Endodermal cell (in vitro differentiated cells): ENCODE results near the gene AGBL1. TPM values are rescaled to one million over a fixed set of nuclear protein-coding genes. Genes with fewer than 3 reads are reported as not detected.
A peak's percentile ranks its signal among the peaks of the same experiment; 100 is the strongest.

ENCODE experiments used
- DNase-seq: peaks from one replicate; pipeline ENCODE4 v3.0.0-alpha.2; 2017
- H3K27ac ChIP-seq: 2 replicates; pipeline ENCODE4 v1.5.1; 2013; ENCODE audit warnings: mild to moderate bottlenecking, low read depth, low read length, moderate library complexity
- H3K27me3 ChIP-seq: 2 replicates; pipeline ENCODE4 v1.6.1; 2013; ENCODE audit warnings: mild to moderate bottlenecking, low read length, moderate library complexity; ENCODE audit not compliant: insufficient read depth, control insufficient read depth, poor library complexity, severe bottlenecking
- H3K36me3 ChIP-seq: 2 replicates; pipeline ENCODE4 v1.7.0; 2013; ENCODE audit warnings: mild to moderate bottlenecking, low read length, moderate library complexity; ENCODE audit not compliant: control insufficient read depth, insufficient read depth
- H3K4me1 ChIP-seq: one replicate; pipeline ENCODE4 v1.7.0; 2013; ENCODE audit warnings: low read length; ENCODE audit not compliant: control insufficient read depth, insufficient read depth
- H3K4me3 ChIP-seq: 2 replicates; pipeline ENCODE4 v1.5.1; 2013; ENCODE audit warnings: mild to moderate bottlenecking, low read length, moderate library complexity
- H3K9ac ChIP-seq: 2 replicates; pipeline ENCODE4 v1.6.1; 2013; ENCODE audit warnings: mild to moderate bottlenecking, low read length, moderate library complexity; ENCODE audit not compliant: poor library complexity, severe bottlenecking; ENCODE audit errors: extremely low read depth
- H3K9me3 ChIP-seq: 2 replicates; pipeline ENCODE4 v1.6.1; 2013; ENCODE audit warnings: mild to moderate bottlenecking, low read length, moderate library complexity; ENCODE audit not compliant: control insufficient read depth
- H3K27ac Mint-ChIP-seq: 2 replicates; pipeline ENCODE4 v1.8.0; 2020; ENCODE audit warnings: mixed read lengths
- H3K27me3 Mint-ChIP-seq: 2 replicates; pipeline ENCODE4 v1.8.0; 2021; ENCODE audit warnings: mild to moderate bottlenecking, mixed read lengths; ENCODE audit not compliant: insufficient read depth
- H3K36me3 Mint-ChIP-seq: 2 replicates; pipeline ENCODE4 v1.8.0; 2020; ENCODE audit warnings: low read depth, mixed read lengths
- H3K4me1 Mint-ChIP-seq: 2 replicates; pipeline ENCODE4 v1.8.0; 2020; ENCODE audit warnings: mixed read lengths
- H3K4me3 Mint-ChIP-seq: 2 replicates; pipeline ENCODE4 v1.8.0; 2020; ENCODE audit warnings: mild to moderate bottlenecking, moderate library complexity, mixed read lengths
- H3K9me3 Mint-ChIP-seq: 2 replicates; pipeline ENCODE4 v1.8.0; 2020; ENCODE audit warnings: mild to moderate bottlenecking, mixed read lengths
- WGBS, 2 experiments: methylation state at CpG; one replicate each; pipeline versions ENCODE4 v1.1.5 to v1.1.7; 2013; ENCODE audit warnings: missing lambda C conversion rate in 2 of 2, mixed read lengths in 1 of 2; ENCODE audit not compliant: insufficient coverage in 1 of 2, insufficient read length in 1 of 2; 5-methylcytosine and 5-hydroxymethylcytosine counted together
- total RNA-seq, 2 donors: library from RNA; stranded (reverse); fragmentation: NEBNext Ultra II Directional in 1 of 2; extraction: Animal tissue kit (Norgen Biotek cat#: 25700) in 1 of 2; gene quantifications; 2 replicates in 1 of 2; 3 replicates in 1 of 2; pipeline ENCODE4 v1.2.1, GENCODE V29; 2021
- TF ChIP-seq, protein P1 (sequence below): fragments of 200-600 bp; sonication (generic); conservative IDR thresholded peaks from 2 replicates; pipeline ENCODE4 v1.5.0; 2021; ENCODE audit warnings: antibody characterized with exemption, mild to moderate bottlenecking

AGBL1 gene
- total RNA-seq, 2 donors from 2014 or later, result 0.07 to 0.11 TPM

DNA sequence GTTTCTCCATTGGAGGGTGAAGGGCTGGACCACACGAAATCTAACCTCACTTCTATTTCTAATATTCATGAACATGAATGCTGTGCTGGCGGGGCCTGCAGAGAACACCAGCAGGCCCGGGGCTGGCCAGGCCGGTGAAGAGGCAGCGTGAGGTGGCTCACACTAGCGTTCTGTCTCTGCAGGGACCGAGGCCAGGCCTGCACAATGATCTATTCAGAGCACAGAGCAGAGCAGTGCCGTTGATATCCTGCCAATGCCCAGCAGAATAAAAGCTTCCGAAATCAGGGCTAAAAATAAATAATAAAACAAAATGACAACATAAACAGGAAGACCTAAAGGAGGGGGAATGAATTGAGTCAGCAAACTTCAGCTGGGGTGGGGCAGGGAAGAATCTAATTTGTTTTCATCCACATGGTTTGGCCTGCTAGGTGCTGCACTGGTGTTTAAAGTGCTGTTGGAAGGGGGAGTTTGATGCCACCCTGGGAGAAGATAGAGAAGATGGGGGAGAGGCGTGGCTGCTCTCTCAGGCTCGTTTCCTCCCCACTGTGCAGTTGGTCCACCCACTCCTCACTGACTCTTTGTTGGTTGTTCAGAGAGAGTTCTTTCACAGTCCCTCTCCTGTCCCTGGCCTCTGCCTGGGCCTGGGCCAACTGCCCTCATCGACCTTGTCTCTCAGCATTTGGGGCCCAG is 837.1 kb downstream of the AGBL1 start:
- no peak overlapping the region for H3K9ac ChIP-seq
- 78 to 86% methylated on average over 7 to 12 of the region's 12 CpGs for WGBS, 2 experiments
- DNase-seq, result no peak
- peaks cover 5% of the 10 kb centered on the region for H3K9me3 ChIP-seq
- TF ChIP-seq, protein P1, sequence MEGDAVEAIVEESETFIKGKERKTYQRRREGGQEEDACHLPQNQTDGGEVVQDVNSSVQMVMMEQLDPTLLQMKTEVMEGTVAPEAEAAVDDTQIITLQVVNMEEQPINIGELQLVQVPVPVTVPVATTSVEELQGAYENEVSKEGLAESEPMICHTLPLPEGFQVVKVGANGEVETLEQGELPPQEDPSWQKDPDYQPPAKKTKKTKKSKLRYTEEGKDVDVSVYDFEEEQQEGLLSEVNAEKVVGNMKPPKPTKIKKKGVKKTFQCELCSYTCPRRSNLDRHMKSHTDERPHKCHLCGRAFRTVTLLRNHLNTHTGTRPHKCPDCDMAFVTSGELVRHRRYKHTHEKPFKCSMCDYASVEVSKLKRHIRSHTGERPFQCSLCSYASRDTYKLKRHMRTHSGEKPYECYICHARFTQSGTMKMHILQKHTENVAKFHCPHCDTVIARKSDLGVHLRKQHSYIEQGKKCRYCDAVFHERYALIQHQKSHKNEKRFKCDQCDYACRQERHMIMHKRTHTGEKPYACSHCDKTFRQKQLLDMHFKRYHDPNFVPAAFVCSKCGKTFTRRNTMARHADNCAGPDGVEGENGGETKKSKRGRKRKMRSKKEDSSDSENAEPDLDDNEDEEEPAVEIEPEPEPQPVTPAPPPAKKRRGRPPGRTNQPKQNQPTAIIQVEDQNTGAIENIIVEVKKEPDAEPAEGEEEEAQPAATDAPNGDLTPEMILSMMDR, result no peak
- H3K36me3 ChIP-seq, result no peaks in the 10 kb centered on the region
- no peak overlapping the region for H3K4me3 Mint-ChIP-seq
- H3K9me3 Mint-ChIP-seq, result peaks cover 11% of the 10 kb centered on the region
- no peaks in the 10 kb centered on the region for H3K27me3 Mint-ChIP-seq
- H3K27me3 ChIP-seq, result no peaks in the 10 kb centered on the region
- no peaks in the 10 kb centered on the region for H3K4me1 Mint-ChIP-seq
- no peaks in the 10 kb centered on the region for H3K36me3 Mint-ChIP-seq
- H3K27ac ChIP-seq, result peak overlapping the region; percentile 56
- H3K4me1 ChIP-seq, result no peaks in the 10 kb centered on the region
- H3K4me3 ChIP-seq, result no peak overlapping the region
- no peak overlapping the region for H3K27ac Mint-ChIP-seq

DNA sequence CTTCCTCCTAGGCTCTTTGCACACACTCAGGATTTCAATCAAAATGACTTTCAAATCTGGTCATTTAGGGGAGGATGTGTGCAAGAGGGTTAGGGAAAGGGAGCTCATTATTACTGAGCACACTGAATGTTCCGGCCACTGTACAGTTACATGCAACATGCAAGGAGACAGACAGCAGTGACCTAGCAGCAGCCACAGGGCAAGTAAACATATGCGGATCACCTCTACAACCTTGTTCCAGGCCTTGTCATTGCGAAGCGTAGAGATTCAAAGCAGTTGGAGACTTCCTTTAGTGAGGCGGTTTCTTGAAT is 837.6 kb downstream of the AGBL1 start:
- peaks cover 5% of the 10 kb centered on the region for H3K9me3 ChIP-seq
- H3K27ac ChIP-seq, result peak overlapping the region; percentile 56
- H3K4me3 ChIP-seq, result no peak overlapping the region
- H3K36me3 ChIP-seq, result no peaks in the 10 kb centered on the region
- Mint-ChIP-seq H3K4me1 (no peaks in the 10 kb centered on the region), H3K36me3 (no peaks in the 10 kb centered on the region), H3K27ac (no peak overlapping the region), H3K27me3 (no peaks in the 10 kb centered on the region), H3K9me3 (peaks cover 11% of the 10 kb centered on the region), H3K4me3 (no peak overlapping the region)
- H3K27me3 ChIP-seq, result no peaks in the 10 kb centered on the region
- no peaks in the 10 kb centered on the region for H3K4me1 ChIP-seq
- TF ChIP-seq, protein P1, result no peak
- H3K9ac ChIP-seq, result no peak overlapping the region
- no peak for DNase-seq
- 91 to 95% methylated on average over 5 of the region's 5 CpGs for WGBS, 2 experiments

DNA sequence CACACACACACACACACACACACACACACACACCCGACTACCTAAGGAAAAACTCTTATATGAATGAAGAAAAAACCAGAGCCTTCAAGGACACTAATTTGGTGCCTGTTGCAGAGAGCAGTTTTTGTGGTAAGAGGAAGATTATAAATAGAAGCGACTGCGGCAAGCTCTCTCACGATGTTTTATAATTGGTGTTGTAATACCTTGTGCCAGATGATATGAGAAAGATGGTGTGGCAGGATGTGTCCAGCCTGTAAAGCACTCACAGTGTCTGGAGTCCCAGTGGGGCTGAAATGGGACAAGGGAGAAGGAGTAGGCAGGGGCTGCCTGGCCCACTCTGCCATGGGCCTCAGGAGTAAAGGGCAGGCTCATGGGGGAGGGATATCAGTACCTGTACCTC is 839.9 kb downstream of the AGBL1 start:
- WGBS, 2 experiments, result 94 to 99% methylated on average over 3 of the region's 4 CpGs
- no peaks in the 10 kb centered on the region for H3K9me3 Mint-ChIP-seq
- H3K4me3 Mint-ChIP-seq, result no peak overlapping the region
- DNase-seq, result no peak
- no peak overlapping the region for H3K4me3 ChIP-seq
- H3K4me1 Mint-ChIP-seq, result no peaks in the 10 kb centered on the region
- no peaks in the 10 kb centered on the region for H3K4me1 ChIP-seq
- no peaks in the 10 kb centered on the region for H3K27me3 Mint-ChIP-seq
- H3K36me3 Mint-ChIP-seq, result no peaks in the 10 kb centered on the region
- H3K9ac ChIP-seq, result no peak overlapping the region
- TF ChIP-seq, protein P1, result no peak
- H3K27ac ChIP-seq, result no peak overlapping the region
- no peaks in the 10 kb centered on the region for H3K36me3 ChIP-seq
- H3K9me3 ChIP-seq, result no peaks in the 10 kb centered on the region
- no peaks in the 10 kb centered on the region for H3K27me3 ChIP-seq
- no peak overlapping the region for H3K27ac Mint-ChIP-seq
